HEK293 (cell line): ENCODE data around the gene ZMYM3.
"Not testable (repeated sequence)": the region's sequence is repeated elsewhere in the genome, so short reads cannot be mapped to it uniquely, and the experiment has no call there.

Experiments used
- CTCF ChIA-PET: fragments of 350-600 bp; formaldehyde crosslinking; extraction: SDS; loops from one replicate; lab custom pipeline; 2021; ENCODE audit warnings: antibody characterized with exemption; lab: Yijun Ruan, JAX
- POLR2A ChIA-PET: fragments of 300-600 bp; formaldehyde crosslinking; extraction: SDS; loops from one replicate; lab custom pipeline; 2020; ENCODE audit warnings: antibody characterized with exemption, inconsistent platforms; lab: Yijun Ruan, JAX
- H3K27ac ChIP-seq: fragments of 200-500 bp; sonication (Bioruptor generic); 2 replicates; pipeline ENCODE4 v1.5.1; 2014; ENCODE audit warnings: low read depth, low read length, control low read depth, inconsistent platforms; ENCODE audit errors: extremely low read depth
- H3K36me3 ChIP-seq, 2 experiments: fragments of 200-500 bp in 1 of 2; sonication (Bioruptor generic) in 1 of 2; 1 replicate in 1 of 2; 2 replicates in 1 of 2; pipeline ENCODE4 v1.5.1; 2014 to 2017; ENCODE audit warnings: inconsistent platforms in 2 of 2, low read length in 2 of 2; ENCODE audit not compliant: control insufficient read depth in 2 of 2, insufficient read depth in 1 of 2
- H3K4me1 ChIP-seq: fragments of 200-500 bp; sonication (Bioruptor generic); 2 replicates; pipeline ENCODE4 v1.5.1; 2014; ENCODE audit warnings: mild to moderate bottlenecking, low read length, inconsistent platforms; ENCODE audit not compliant: control insufficient read depth, insufficient read depth
- H3K4me3 ChIP-seq: 2 replicates; pipeline ENCODE4 v1.5.1; 2011; ENCODE audit warnings: low read depth, mild to moderate bottlenecking, control low read depth, low read length, moderate library complexity
- H3K9me3 ChIP-seq: fragments of 200-500 bp; sonication (Bioruptor generic); 2 replicates; pipeline ENCODE4 v1.5.1; 2014; ENCODE audit warnings: low read depth, low read length, inconsistent platforms; ENCODE audit not compliant: control insufficient read depth, insufficient read depth
- GLI2 ChIP-seq: fragments of 450-650 bp; formaldehyde crosslinking; IDR thresholded peaks from 2 replicates; pipeline ENCODE4; 2017; ENCODE audit warnings: missing biosample characterization, missing genetic modification characterization, low read depth, borderline replicate concordance
- GLIS2 ChIP-seq: fragments of 450-650 bp; formaldehyde crosslinking; IDR thresholded peaks from 2 replicates; pipeline ENCODE4 v1.5.1; 2016; ENCODE audit warnings: missing biosample characterization, missing genetic modification characterization
- KLF16 ChIP-seq: fragments of 450-650 bp; formaldehyde crosslinking; IDR thresholded peaks from 2 replicates; pipeline ENCODE4 v1.5.1; 2017; ENCODE audit warnings: missing biosample characterization, missing genetic modification characterization
- MZF1 ChIP-seq: fragments of 450-650 bp; formaldehyde crosslinking; IDR thresholded peaks from 2 replicates; pipeline ENCODE4 v1.5.1; 2017; ENCODE audit warnings: missing biosample characterization, missing genetic modification characterization, borderline replicate concordance
- OVOL3 ChIP-seq: fragments of 450-650 bp; formaldehyde crosslinking; IDR thresholded peaks from 2 replicates; pipeline ENCODE4 v1.5.1; 2016; ENCODE audit warnings: missing biosample characterization, missing genetic modification characterization
- SCRT2 ChIP-seq: fragments of 450-650 bp; formaldehyde crosslinking; IDR thresholded peaks from 2 replicates; pipeline ENCODE4 v1.5.1; 2016; ENCODE audit warnings: missing biosample characterization, missing genetic modification characterization
- TCF7L2 ChIP-seq: IDR thresholded peaks from 2 replicates; pipeline ENCODE4 v1.6.1; 2011; ENCODE audit warnings: low read depth, mild to moderate bottlenecking, inconsistent platforms, low read length, moderate library complexity, borderline replicate concordance
- ZFP41 ChIP-seq: fragments of 450-650 bp; formaldehyde crosslinking; IDR thresholded peaks from 2 replicates; pipeline ENCODE4 v1.5.1; 2016; ENCODE audit warnings: missing biosample characterization, missing genetic modification characterization, borderline replicate concordance
- ZNF155 ChIP-seq: fragments of 450-650 bp; formaldehyde crosslinking; IDR thresholded peaks from 2 replicates; pipeline ENCODE4 v1.5.1; 2016; ENCODE audit warnings: missing biosample characterization, missing genetic modification characterization
- ZNF16 ChIP-seq: fragments of 450-650 bp; formaldehyde crosslinking; IDR thresholded peaks from 2 replicates; pipeline ENCODE4 v1.5.1; 2016; ENCODE audit warnings: low read depth, missing biosample characterization, missing genetic modification characterization
- ZNF174 ChIP-seq: fragments of 450-650 bp; formaldehyde crosslinking; IDR thresholded peaks from 2 replicates; pipeline ENCODE4 v1.5.0; 2017; ENCODE audit warnings: missing biosample characterization, mild to moderate bottlenecking, missing genetic modification characterization
- ZNF221 ChIP-seq: fragments of 450-650 bp; formaldehyde crosslinking; IDR thresholded peaks from 2 replicates; pipeline ENCODE4 v1.5.1; 2017; ENCODE audit warnings: missing biosample characterization, missing genetic modification characterization, borderline replicate concordance
- ZNF302 ChIP-seq: fragments of 450-650 bp; formaldehyde crosslinking; IDR thresholded peaks from 2 replicates; pipeline ENCODE4 v1.5.1; 2016; ENCODE audit warnings: missing biosample characterization, missing genetic modification characterization, low read depth
- ZNF324 ChIP-seq: fragments of 450-650 bp; formaldehyde crosslinking; IDR thresholded peaks from 2 replicates; pipeline ENCODE4 v1.5.1; 2016; ENCODE audit warnings: missing biosample characterization, missing genetic modification characterization
- ZNF335 ChIP-seq: fragments of 450-650 bp; formaldehyde crosslinking; conservative IDR thresholded peaks from 2 replicates; pipeline ENCODE4 v1.5.1; 2016; ENCODE audit warnings: missing biosample characterization, missing genetic modification characterization
- ZNF404 ChIP-seq: fragments of 450-650 bp; formaldehyde crosslinking; IDR thresholded peaks from 2 replicates; pipeline ENCODE4 v1.5.1; 2017; ENCODE audit warnings: missing biosample characterization, missing genetic modification characterization
- ZNF600 ChIP-seq: fragments of 450-650 bp; formaldehyde crosslinking; IDR thresholded peaks from 2 replicates; pipeline ENCODE4 v1.5.1; 2016; ENCODE audit warnings: missing biosample characterization, missing genetic modification characterization
- ZNF777 ChIP-seq: fragments of 450-650 bp; formaldehyde crosslinking; IDR thresholded peaks from 2 replicates; pipeline ENCODE4 v1.5.1; 2017; ENCODE audit warnings: missing biosample characterization, missing genetic modification characterization, borderline replicate concordance
- ZNF785 ChIP-seq: fragments of 450-650 bp; formaldehyde crosslinking; IDR thresholded peaks from 2 replicates; pipeline ENCODE4 v1.5.1; 2016; ENCODE audit warnings: missing biosample characterization, missing genetic modification characterization
- ZSCAN5A ChIP-seq: fragments of 450-650 bp; formaldehyde crosslinking; IDR thresholded peaks from 2 replicates; pipeline ENCODE4 v1.5.1; 2016; ENCODE audit warnings: missing biosample characterization, missing genetic modification characterization
- TF ChIP-seq, protein P1 (sequence below): fragments of 450-650 bp; formaldehyde crosslinking; IDR thresholded peaks from 2 replicates; pipeline ENCODE4 v1.5.1; 2016; ENCODE audit warnings: missing biosample characterization, missing genetic modification characterization
- TF ChIP-seq, protein P2 (sequence below): fragments of 450-650 bp; formaldehyde crosslinking; IDR thresholded peaks from 2 replicates; pipeline ENCODE4 v1.5.1; 2016; ENCODE audit warnings: missing biosample characterization, missing genetic modification characterization
- TF ChIP-seq, protein P3 (sequence below): fragments of 450-650 bp; formaldehyde crosslinking; IDR thresholded peaks from 2 replicates; pipeline ENCODE4 v1.5.1; 2017; ENCODE audit warnings: missing biosample characterization, missing genetic modification characterization

Gene ZMYM3

DNA sequence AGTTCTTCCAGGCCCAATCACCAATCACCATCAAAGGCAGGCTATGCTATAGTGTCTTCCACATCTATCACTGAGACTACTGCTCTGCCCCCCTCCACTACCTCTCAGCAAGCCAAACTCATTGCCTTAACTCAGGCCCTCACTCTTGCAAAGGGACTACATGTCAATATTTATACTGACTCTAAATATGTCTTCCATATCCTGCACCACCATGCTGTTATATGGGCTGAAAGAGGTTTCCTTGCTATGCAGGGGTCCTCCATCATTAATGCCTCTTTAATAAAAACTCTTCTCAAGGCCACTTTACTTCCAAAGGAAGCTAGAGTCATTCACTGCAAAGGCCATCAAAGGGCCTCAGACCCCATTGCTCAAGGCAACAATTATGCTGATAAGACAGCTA lies 14.7 kb upstream of the ZMYM3 start:
- TF ChIP-seq ZNF600 (tag by site-specific recombination), result peak; percentile 97
- POLR2A ChIA-PET, H3K9me3 ChIP-seq: not testable (repeated sequence)

DNA sequence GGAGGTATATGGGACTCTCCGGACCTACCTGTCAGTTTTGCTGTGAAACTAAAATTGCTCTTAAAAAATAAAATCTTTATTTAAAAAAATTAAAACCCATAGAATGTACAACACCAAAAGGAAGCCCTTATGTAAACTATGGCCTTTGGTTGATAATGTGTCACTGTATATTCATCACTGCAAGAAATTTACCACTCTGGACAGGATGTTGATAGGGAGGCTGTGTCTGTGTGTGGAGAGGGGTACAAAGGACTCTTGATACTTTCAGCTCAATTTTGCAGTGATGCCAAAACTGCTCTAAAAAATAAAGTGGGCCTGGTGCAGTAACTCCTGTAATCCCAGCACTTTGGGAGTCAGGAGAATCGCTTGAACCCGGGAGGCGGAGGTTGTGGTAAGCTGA lies 2.9 kb upstream of the ZMYM3 start:
- ChIA-PET CTCF (interaction anchor here (0.6 kb wide), 1 partner anchor 18 kb away, joined by 3 read pairs; no protein-coding TSS in a partner anchor), POLR2A (interaction anchor here (1.0 kb wide), 1 partner anchor 27 kb away, joined by 4 read pairs; the partner anchor contains the start of gene NONO)
- no peaks in the 10 kb centered on the region for H3K9me3 ChIP-seq
- H3K27ac ChIP-seq, result no peak overlapping the region
- no peaks in the 10 kb centered on the region; a peak in 1 of 3 replicates for H3K36me3 ChIP-seq
- no peak overlapping the region for H3K4me3 ChIP-seq
- TF ChIP-seq OVOL3 (tag by site-specific recombination) (no peak), ZNF155 (tag by site-specific recombination) (no peak), ZNF221 (no peak), ZSCAN5A (no peak)
- TF ChIP-seq, protein P1, sequence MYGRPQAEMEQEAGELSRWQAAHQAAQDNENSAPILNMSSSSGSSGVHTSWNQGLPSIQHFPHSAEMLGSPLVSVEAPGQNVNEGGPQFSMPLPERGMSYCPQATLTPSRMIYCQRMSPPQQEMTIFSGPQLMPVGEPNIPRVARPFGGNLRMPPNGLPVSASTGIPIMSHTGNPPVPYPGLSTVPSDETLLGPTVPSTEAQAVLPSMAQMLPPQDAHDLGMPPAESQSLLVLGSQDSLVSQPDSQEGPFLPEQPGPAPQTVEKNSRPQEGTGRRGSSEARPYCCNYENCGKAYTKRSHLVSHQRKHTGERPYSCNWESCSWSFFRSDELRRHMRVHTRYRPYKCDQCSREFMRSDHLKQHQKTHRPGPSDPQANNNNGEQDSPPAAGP (tag by site-specific recombination), result no peak
- TF ChIP-seq, all 188 proteins: peak for 0
- peaks cover 5% of the 10 kb centered on the region; the same call in 1 of the 2 replicates for H3K4me1 ChIP-seq

More for the DNA sequence above, 14.7 kb upstream of the ZMYM3 start:
- CTCF ChIA-PET, H3K4me1 ChIP-seq, H3K4me3 ChIP-seq, H3K27ac ChIP-seq, H3K36me3 ChIP-seq: not testable (repeated sequence)

- POLR2A ChIA-PET, result interaction anchor here (0.5 kb wide), 1 partner anchor 188 kb away, joined by 3 read pairs; the partner anchor contains the start of gene SNX12
- Histone ChIP-seq H3K27ac (no peak overlapping the region), H3K36me3 (peaks cover 0 to 2% of the 10 kb centered on the region in 2 experiments; a peak in 1 of 3 replicates)
Measured at GRCh38 chrX:71256051-71256450, 2.1 kb upstream of the ZMYM3 start.

DNA sequence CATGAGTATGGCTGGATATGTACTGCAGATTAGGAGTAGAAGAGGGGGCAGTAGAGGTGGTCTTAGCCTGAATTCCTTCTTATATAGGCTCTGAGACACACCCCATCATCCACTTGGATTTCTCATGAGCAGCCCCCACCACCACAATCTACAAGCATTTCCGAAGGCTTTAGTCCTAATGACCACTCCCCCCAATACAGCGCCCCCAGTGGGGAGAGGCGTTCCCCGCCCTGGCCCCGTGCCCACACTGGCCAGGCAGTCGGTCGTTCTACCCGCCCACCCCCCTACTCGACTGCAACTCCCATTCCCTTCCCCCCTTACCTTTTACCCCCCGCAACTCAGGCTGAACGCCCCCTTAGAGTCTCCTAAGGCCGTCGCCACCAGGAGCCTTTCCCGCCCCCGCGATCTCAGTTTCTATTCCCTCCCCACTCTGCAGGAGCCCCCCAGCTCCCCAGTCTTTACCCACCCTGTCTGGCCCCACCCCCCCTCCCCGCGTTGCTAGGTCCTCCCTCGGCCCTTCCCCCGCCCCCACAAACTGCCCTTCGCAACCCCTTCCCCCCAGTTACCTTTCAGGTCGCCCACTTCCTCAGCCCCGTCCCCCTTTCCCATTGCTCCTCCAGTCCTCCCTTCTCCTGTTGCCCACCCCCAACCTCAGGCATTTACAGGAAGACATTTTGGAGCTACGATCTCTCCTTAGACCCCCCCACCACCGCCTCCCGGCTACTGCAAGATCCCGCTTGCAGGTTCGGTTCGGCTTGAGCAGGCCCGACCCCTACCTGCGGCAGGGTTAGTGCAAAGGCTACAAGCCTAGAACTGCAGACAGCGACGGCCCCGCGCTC lies 468 bp downstream of the ZMYM3 start:
- Histone ChIP-seq H3K4me1 (peaks cover 5% of the 10 kb centered on the region; the same call in 1 of the 2 replicates), H3K36me3 (peaks cover 0 to 28% of the 10 kb centered on the region in 2 experiments; a peak in 2 of 3 replicates), H3K9me3 (no peaks in the 10 kb centered on the region), H3K4me3 (peak overlapping the region; percentile 85), H3K27ac (peak overlapping the region; percentile 74; the same call in 1 of the 2 replicates)
- ChIA-PET POLR2A (interaction anchor here (0.6 to 2.3 kb wide), 7 partner anchors 9 to 274 kb away, joined by 3 to 34 read pairs (median 3); partner anchors contain the start of genes NONO and TAF1), CTCF (interaction anchor here (0.6 to 1.2 kb wide), 4 partner anchors 8 to 399 kb away, joined by 3 to 4 read pairs (median 4); partner anchors contain the start of gene NONO)
- 0 out of 2 replicates have a peak, but pooled peaks have one; percentile 9 for TF ChIP-seq GLIS2 (tag by site-specific recombination)
- TF ChIP-seq ZNF404 (tag by site-specific recombination), result no peak
- no peak for TF ChIP-seq ZFP41 (tag by site-specific recombination)
- no peak for TF ChIP-seq KLF16
- 0 out of 2 replicates have a peak, but pooled peaks have one; percentile 51 for TF ChIP-seq ZNF335 (tag by site-specific recombination)
- no peak for TF ChIP-seq ZNF16 (tag by site-specific recombination)
- no peak for TF ChIP-seq ZNF777 (tag by site-specific recombination)
- no peak for TF ChIP-seq ZNF324
- TF ChIP-seq, protein P2, sequence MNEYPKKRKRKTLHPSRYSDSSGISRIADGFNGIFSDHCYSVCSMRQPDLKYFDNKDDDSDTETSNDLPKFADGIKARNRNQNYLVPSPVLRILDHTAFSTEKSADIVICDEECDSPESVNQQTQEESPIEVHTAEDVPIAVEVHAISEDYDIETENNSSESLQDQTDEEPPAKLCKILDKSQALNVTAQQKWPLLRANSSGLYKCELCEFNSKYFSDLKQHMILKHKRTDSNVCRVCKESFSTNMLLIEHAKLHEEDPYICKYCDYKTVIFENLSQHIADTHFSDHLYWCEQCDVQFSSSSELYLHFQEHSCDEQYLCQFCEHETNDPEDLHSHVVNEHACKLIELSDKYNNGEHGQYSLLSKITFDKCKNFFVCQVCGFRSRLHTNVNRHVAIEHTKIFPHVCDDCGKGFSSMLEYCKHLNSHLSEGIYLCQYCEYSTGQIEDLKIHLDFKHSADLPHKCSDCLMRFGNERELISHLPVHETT, result no peak
- TF ChIP-seq SCRT2, result no peak
- TF ChIP-seq ZNF785 (tag by site-specific recombination), result no peak
- TF ChIP-seq TCF7L2, result no peak
- TF ChIP-seq GLI2, result no peak
- TF ChIP-seq ZNF302 (tag by site-specific recombination), result no peak
- TF ChIP-seq, protein P3, sequence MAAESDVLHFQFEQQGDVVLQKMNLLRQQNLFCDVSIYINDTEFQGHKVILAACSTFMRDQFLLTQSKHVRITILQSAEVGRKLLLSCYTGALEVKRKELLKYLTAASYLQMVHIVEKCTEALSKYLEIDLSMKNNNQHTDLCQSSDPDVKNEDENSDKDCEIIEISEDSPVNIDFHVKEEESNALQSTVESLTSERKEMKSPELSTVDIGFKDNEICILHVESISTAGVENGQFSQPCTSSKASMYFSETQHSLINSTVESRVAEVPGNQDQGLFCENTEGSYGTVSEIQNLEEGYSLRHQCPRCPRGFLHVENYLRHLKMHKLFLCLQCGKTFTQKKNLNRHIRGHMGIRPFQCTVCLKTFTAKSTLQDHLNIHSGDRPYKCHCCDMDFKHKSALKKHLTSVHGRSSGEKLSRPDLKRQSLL, result no peak

More at GRCh38 chrX:71256051-71256450, 2.1 kb upstream of the ZMYM3 start:
- Histone ChIP-seq H3K4me1 (peaks cover 5% of the 10 kb centered on the region; the same call in 1 of the 2 replicates), H3K4me3 (no peak overlapping the region)
- no peak for TF ChIP-seq ZNF174 (tag by site-specific recombination)
- peak; percentile 96 for TF ChIP-seq MZF1 (tag by site-specific recombination)
- TF ChIP-seq, all 188 proteins: peak for 1
- H3K9me3 ChIP-seq, result no peaks in the 10 kb centered on the region
- CTCF ChIA-PET, result interaction anchor here (0.6 kb wide), 1 partner anchor 73 kb away, joined by 3 read pairs; no protein-coding TSS in a partner anchor
